ENCODE measurements around the gene AKAP12. TPM values are rescaled to one million over a fixed set of nuclear protein-coding genes. Genes with fewer than 3 reads are reported as not detected.

AKAP12 gene
- total and polyA plus RNA-seq, 4 donors = 9.4 to 110 (median 24.6) TPM

GRCh38 chr6:151269321-151269995 lies 29.7 kb downstream of the AKAP12 start:
- Histone ChIP-seq H3K4me3 (no peak overlapping the region), H3K9me3 (ENCODE audit: control insufficient read depth in 4 of 4, insufficient read depth in 3 of 4, low read length in 3 of 4) (no peaks in the 10 kb centered on the region), H3K27ac (ENCODE audit: low read depth in 1 of 2, low read length in 1 of 2) (no peak overlapping the region), H3K9ac (ENCODE audit: insufficient read depth in 1 of 2, low read length in 2 of 2) (no peak overlapping the region), H3K36me3 (ENCODE audit: control insufficient read depth in 4 of 4, insufficient read depth in 4 of 4, low read length in 4 of 4) (no peaks in the 10 kb centered on the region), H3K27me3 (ENCODE audit: control insufficient read depth in 3 of 3, insufficient read depth in 3 of 3, low read length in 2 of 3) (no peaks in the 10 kb centered on the region), H3K4me1 (ENCODE audit: control insufficient read depth in 5 of 5, insufficient read depth in 5 of 5, low read length in 5 of 5) (peaks cover 0 to 7% (median 1%) of the 10 kb centered on the region in 5 donors)
- 48 to 69% methylated on average over 4 of the region's 4 CpGs for WGBS, 2 donors
- no peak for TF ChIP-seq CTCF (IDR thresholded peaks at IDR 0.05; ENCODE audit: control extremely low read depth, extremely low read depth)
- DNase-seq = peak in 2 of 3 donors; percentile 56 to 77
- ATAC-seq (ENCODE audit: insufficient read depth, low FRiP score) = no peak

GRCh38 chr6:151275121-151275520 lies 35.4 kb downstream of the AKAP12 start:
- 85 to 90% methylated on average over 6 of the region's 6 CpGs for WGBS, 2 donors
- no peaks in the 10 kb centered on the region for H3K36me3 ChIP-seq (ENCODE audit: control insufficient read depth in 4 of 4, insufficient read depth in 4 of 4, low read length in 4 of 4)
- no peak overlapping the region for H3K27ac ChIP-seq (ENCODE audit: low read depth in 1 of 2, low read length in 1 of 2)
- H3K9ac ChIP-seq (ENCODE audit: insufficient read depth in 1 of 2, low read length in 2 of 2) = no peak overlapping the region
- H3K4me1 ChIP-seq (ENCODE audit: control insufficient read depth in 5 of 5, insufficient read depth in 5 of 5, low read length in 5 of 5) = peaks cover 0 to 8% (median 0%) of the 10 kb centered on the region in 5 donors
- H3K9me3 ChIP-seq (ENCODE audit: control insufficient read depth in 4 of 4, insufficient read depth in 3 of 4, low read length in 3 of 4) = no peaks in the 10 kb centered on the region
- DNase-seq = no peak
- ATAC-seq (ENCODE audit: insufficient read depth, low FRiP score) = no peak
- no peak overlapping the region for H3K4me3 ChIP-seq
- no peaks in the 10 kb centered on the region for H3K27me3 ChIP-seq (ENCODE audit: control insufficient read depth in 3 of 3, insufficient read depth in 3 of 3, low read length in 2 of 3)
- no peak for TF ChIP-seq CTCF (IDR thresholded peaks at IDR 0.05; ENCODE audit: control extremely low read depth, extremely low read depth)

GRCh38 chr6:151275566-151275965 lies 35.8 kb downstream of the AKAP12 start:
- no peak for TF ChIP-seq CTCF (IDR thresholded peaks at IDR 0.05; ENCODE audit: control extremely low read depth, extremely low read depth)
- Histone ChIP-seq H3K9me3 (ENCODE audit: control insufficient read depth in 4 of 4, insufficient read depth in 3 of 4, low read length in 3 of 4) (no peaks in the 10 kb centered on the region), H3K9ac (ENCODE audit: insufficient read depth in 1 of 2, low read length in 2 of 2) (no peak overlapping the region), H3K27ac (ENCODE audit: low read depth in 1 of 2, low read length in 1 of 2) (no peak overlapping the region), H3K27me3 (ENCODE audit: control insufficient read depth in 3 of 3, insufficient read depth in 3 of 3, low read length in 2 of 3) (no peaks in the 10 kb centered on the region), H3K4me1 (ENCODE audit: control insufficient read depth in 5 of 5, insufficient read depth in 5 of 5, low read length in 5 of 5) (peaks cover 0 to 11% (median 0%) of the 10 kb centered on the region in 5 donors), H3K4me3 (no peak overlapping the region), H3K36me3 (ENCODE audit: control insufficient read depth in 4 of 4, insufficient read depth in 4 of 4, low read length in 4 of 4) (no peaks in the 10 kb centered on the region)
- WGBS, 2 donors = 90 to 95% methylated on average over 4 of the region's 4 CpGs
- DNase-seq (no peak), ATAC-seq (ENCODE audit: insufficient read depth, low FRiP score) (no peak)

All from lung (tissue), 12 donors.